ENCODE results near the gene KRTAP4-9.
"Not testable (repeated sequence)": the region's sequence is repeated elsewhere in the genome, so short reads cannot be mapped to it uniquely, and the experiment has no call there.

DNA sequence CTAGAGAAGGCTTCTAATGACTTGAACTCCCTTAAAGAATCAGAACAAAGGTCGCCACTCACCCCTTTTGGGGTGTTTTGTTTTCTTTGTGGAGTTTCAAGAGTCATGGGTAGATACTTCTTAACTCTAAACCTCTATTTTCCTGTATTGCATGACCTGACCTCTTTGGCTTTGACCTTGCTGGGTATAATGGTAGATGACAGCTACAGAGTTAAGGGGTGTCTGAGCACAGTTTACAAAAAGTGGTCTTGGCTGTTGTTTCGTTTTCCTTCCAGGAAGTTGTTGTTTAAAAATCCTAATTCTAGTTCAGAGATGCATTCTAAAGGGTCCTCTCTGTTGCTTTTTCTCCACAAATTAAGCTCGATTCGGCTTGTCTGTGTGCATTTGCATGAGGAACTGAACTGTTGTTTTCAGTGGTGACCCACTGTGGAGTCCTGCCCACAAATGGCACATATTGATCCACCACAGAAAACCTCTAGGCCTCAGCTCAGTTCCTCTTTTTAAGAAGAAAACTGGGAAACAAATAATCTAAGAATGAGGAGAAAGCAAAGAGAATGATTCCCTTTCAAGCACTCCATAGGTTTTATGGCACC lies 16.3 kb upstream of the KRTAP4-9 start:
- not testable (repeated sequence) for TF ChIP-seq EZH2 (IDR thresholded peaks at IDR 0.05; ENCODE audit: borderline replicate concordance, insufficient read depth, low read length, poor library complexity, severe bottlenecking); POLR2AphosphoS5 (IDR thresholded peaks at IDR 0.05)
- TF ChIP-seq, protein P1, sequence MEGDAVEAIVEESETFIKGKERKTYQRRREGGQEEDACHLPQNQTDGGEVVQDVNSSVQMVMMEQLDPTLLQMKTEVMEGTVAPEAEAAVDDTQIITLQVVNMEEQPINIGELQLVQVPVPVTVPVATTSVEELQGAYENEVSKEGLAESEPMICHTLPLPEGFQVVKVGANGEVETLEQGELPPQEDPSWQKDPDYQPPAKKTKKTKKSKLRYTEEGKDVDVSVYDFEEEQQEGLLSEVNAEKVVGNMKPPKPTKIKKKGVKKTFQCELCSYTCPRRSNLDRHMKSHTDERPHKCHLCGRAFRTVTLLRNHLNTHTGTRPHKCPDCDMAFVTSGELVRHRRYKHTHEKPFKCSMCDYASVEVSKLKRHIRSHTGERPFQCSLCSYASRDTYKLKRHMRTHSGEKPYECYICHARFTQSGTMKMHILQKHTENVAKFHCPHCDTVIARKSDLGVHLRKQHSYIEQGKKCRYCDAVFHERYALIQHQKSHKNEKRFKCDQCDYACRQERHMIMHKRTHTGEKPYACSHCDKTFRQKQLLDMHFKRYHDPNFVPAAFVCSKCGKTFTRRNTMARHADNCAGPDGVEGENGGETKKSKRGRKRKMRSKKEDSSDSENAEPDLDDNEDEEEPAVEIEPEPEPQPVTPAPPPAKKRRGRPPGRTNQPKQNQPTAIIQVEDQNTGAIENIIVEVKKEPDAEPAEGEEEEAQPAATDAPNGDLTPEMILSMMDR (IDR thresholded peaks at IDR 0.05; ENCODE audit: poor library complexity, severe bottlenecking) = not testable (repeated sequence)

Data from neural cell (in vitro differentiated cells).